Activated naive CD4-positive, alpha-beta T cell treated with anti-CD3 and anti-CD28 coated beads for 36 hours (primary cell): ENCODE measurements around the gene ONECUT3. TPM values are rescaled to one million over a fixed set of nuclear protein-coding genes. Genes with fewer than 3 reads are reported as not detected.

Experiments used
- CTCF ChIA-PET: fragments of 350-600 bp; sonication (Branson Sonifier 250); formaldehyde crosslinking; loops from one replicate; lab custom pipeline; 2021; ENCODE audit warnings: antibody characterized with exemption; lab: Charles Lee
- DNase-seq: peaks from one replicate; pipeline ENCODE4 v3.0.0-alpha.2; 2020
- H3K27ac Mint-ChIP-seq: one replicate; pipeline ENCODE4 v1.8.0; 2021; ENCODE audit warnings: mild to moderate bottlenecking, mixed read lengths
- H3K27me3 Mint-ChIP-seq: one replicate; pipeline ENCODE4 v1.8.0; 2021; ENCODE audit warnings: low read depth, mixed read lengths
- H3K36me3 Mint-ChIP-seq: one replicate; pipeline ENCODE4 v1.8.0; 2021; ENCODE audit warnings: low read depth, mixed read lengths
- H3K4me1 Mint-ChIP-seq: one replicate; pipeline ENCODE4 v1.8.0; 2021; ENCODE audit warnings: low read depth, mixed read lengths
- H3K4me3 Mint-ChIP-seq: one replicate; pipeline ENCODE4 v1.8.0; 2021; ENCODE audit warnings: mild to moderate bottlenecking, moderate library complexity, mixed read lengths
- H3K9me3 Mint-ChIP-seq: one replicate; pipeline ENCODE4 v1.8.0; 2021; ENCODE audit warnings: mixed read lengths
- intact Hi-C: fragments of 100-400 bp; cut with micrococcal nuclease; formaldehyde crosslinking; loops from one replicate; pipeline ENCODE4 v1.15.1; 2023
- total RNA-seq, 2 experiments: library from RNA; stranded (reverse); gene quantifications; one replicate each; pipeline ENCODE4 v1.2.3, GENCODE V29; 2021

The ONECUT3 gene
- total RNA-seq, 2 experiments from 2014 or later = not detected

DNA sequence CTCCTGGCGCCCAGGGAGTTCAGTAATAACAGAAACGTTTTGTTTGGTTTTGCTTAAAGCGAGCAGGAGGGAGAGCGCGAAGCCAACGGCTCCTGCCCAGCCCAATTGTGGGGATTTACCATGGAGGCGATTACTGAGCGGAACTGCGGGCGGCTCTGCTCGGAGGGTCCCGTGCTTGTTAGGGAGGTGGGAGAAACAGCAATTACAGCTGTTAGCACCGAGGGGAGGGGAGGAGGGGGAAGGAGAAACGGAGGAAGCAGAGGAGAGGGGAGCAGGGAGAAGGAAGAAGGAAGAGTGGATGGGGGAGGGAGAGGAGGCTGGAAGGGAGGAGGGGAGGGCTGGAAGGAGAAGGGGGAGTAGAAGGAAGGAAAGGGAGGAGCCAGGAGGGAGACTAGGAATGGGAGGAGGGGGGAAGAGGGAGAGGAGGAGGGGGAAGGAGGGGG is 7.7 kb upstream of the ONECUT3 start:
- CTCF ChIA-PET = interaction anchor here (0.6 kb wide), 1 partner anchor 24 kb away, joined by 5 read pairs; no protein-coding TSS in a partner anchor
- no peak for DNase-seq
- Mint-ChIP-seq H3K36me3 (no peaks in the 10 kb centered on the region), H3K9me3 (no peaks in the 10 kb centered on the region), H3K4me3 (no peak overlapping the region), H3K4me1 (peaks cover 13% of the 10 kb centered on the region), H3K27ac (no peak overlapping the region), H3K27me3 (peaks cover 35% of the 10 kb centered on the region)
- intact Hi-C loops = no loop called here

DNA sequence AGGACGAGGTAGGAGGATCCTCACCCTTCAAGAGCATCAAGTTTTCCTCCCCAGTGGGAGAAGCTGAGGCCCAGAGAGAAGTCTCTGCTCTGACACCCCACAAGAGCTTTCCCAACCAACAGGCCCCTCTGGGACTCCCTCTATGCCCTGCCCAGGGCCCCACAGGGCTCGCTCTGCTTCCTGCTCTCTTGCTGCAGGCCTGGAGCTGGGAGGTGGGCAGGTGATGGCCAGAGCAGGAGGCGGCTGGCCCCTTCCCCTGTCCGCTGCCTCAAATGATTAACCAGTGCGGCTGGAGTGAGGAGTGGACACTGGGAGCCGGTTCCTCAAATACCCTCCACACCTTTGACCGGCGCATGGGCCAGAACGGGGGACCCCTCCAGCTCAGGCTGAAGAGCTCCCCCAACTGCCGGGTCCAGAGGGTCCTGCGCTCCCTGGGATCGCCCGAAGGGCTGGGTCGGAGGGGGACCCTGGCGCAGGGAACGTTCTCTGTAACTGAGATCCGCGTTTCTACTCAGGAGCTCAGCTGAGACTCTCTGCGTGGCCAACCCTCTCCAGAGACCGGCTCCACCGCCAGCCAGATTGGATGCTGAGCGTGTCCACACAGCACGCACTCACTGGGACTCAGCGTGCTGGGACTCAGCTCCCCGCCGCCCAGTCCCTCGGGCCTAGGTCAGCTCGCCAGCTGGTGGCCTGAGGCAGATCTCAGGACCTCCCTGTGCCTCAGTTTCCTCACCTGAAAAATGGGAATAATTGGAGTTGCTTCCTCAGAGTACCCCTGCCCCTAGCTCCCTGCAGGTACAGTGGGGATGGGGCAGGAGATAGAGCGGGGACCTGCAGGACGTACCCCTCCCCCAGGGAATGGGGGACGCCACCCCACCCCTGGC is 6.7 kb upstream of the ONECUT3 start:
- Mint-ChIP-seq H3K27ac (no peak overlapping the region), H3K4me1 (peaks cover 13% of the 10 kb centered on the region), H3K36me3 (no peaks in the 10 kb centered on the region), H3K4me3 (no peak overlapping the region), H3K9me3 (no peaks in the 10 kb centered on the region), H3K27me3 (peaks cover 41% of the 10 kb centered on the region)
- intact Hi-C loops = no loop called here
- CTCF ChIA-PET = interaction anchor here (0.6 kb wide), 1 partner anchor 25 kb away, joined by 5 read pairs; no protein-coding TSS in a partner anchor
- DNase-seq = no peak

DNA sequence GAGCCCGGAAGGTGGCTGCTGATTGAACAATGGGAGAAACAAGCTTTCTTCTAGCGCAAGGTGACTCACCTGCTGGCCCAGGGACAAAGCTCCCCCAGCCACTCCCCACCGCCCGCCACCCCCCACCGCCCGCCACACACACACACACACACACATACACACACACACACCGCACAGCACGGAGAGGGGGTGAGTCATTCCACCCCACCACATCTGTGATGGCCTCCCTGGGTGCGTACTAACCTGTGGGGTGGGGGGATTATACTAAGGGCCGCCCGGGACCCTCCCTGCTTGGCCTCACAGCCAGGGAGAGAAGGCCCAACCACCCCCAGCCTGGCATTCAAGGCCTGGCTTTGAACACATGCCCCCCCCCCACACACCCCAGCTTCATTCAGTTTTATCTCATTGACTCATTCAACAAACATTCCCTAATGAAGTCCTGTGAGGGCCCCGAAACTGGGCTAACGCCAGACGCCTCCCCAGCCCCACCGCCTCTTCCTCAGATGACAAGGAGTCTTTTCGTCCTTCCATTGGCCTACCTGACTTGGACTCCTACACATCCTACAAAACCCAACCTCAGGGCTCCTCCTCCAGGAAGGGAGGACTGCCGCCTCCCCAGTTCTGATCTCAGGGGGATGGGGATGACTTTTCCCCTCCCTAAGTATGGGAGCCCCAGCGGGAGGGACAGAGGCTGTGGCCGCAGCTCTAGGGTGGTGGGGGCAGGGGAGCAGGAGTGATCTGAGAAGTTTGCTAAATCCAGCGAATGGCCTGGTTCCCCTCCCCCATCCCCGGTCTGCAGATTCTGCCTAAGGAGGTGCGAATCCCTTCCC is 5.8 kb upstream of the ONECUT3 start:
- DNase-seq = peak; percentile 59
- no peaks in the 10 kb centered on the region for H3K36me3 Mint-ChIP-seq
- no peak overlapping the region for H3K27ac Mint-ChIP-seq
- intact Hi-C loops = no loop called here
- H3K27me3 Mint-ChIP-seq = peaks cover 43% of the 10 kb centered on the region
- H3K4me3 Mint-ChIP-seq = no peak overlapping the region
- CTCF ChIA-PET = interaction anchor here (0.6 kb wide), 1 partner anchor 68 kb away, joined by 3 read pairs; no protein-coding TSS in a partner anchor
- H3K9me3 Mint-ChIP-seq = no peaks in the 10 kb centered on the region
- peaks cover 13% of the 10 kb centered on the region for H3K4me1 Mint-ChIP-seq

DNA sequence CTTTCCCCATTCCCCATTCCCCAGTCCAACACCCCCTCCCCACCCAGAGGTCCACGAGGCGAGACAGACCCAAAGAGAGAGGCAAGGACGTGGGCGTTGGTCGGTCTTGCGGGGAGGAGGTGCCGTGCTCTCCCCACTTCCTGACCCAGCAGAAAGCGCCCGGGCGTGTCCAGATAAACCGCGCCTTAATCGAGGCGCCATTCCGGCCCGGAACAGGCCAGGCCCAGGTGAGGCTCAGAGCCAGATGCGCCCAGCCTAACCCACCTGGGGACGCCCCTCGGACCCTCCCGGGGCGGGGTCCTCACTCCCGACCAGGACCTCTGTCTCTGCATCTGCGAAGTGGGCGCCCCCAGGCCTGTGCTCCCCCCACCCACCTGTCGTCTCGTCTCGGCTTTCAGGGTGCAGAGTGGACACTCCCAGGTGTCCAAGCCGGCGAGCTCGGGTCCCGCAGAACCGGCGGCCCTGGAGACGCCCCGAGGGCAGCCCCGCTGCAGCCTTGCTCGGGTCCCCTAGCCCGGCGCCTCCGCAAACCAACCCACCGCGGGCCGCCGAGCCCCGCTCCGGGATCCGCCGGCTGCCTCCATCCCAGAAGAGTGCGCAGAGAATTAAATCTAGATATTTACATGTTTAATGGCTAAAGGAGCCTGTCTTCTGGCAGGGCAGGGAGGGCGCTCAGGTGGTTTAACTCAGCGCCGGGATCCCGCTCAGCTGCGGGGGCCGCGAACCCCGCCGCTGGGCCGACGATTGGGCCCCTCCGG is 5.0 kb upstream of the ONECUT3 start:
- no peak for DNase-seq
- Mint-ChIP-seq H3K4me1 (peaks cover 16% of the 10 kb centered on the region), H3K4me3 (no peak overlapping the region), H3K9me3 (no peaks in the 10 kb centered on the region), H3K27me3 (peaks cover 43% of the 10 kb centered on the region), H3K36me3 (no peaks in the 10 kb centered on the region), H3K27ac (no peak overlapping the region)
- CTCF ChIA-PET = interaction anchor here (0.6 kb wide), 1 partner anchor 69 kb away, joined by 3 read pairs; no protein-coding TSS in a partner anchor
- intact Hi-C loops = no loop called here

DNA sequence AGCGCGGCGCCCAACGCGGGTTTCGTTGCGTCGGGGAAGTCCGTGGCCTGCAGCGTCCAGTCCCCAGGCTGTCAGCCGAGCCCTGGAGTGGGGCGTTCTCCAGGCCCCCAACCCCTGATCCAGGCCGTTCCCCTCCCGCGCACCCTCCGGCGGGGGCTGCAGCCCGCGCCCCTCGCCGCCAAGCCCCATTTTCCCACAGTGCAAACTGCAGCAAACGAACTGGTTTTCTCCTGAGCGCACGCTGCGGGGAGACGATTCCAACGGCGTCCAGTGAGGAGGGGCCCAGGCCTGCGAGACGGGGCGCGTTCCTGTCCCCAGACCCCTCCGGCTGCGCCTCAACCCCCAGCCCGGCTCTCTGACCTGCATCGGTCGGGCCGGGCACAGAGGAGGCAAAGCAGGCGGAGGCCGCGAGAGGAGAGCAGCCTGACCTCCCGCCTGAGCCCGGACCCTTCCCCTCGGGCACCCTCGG is 4.4 kb upstream of the ONECUT3 start:
- Mint-ChIP-seq H3K4me3 (no peak overlapping the region), H3K27me3 (peaks cover 43% of the 10 kb centered on the region), H3K36me3 (no peaks in the 10 kb centered on the region), H3K4me1 (peaks cover 16% of the 10 kb centered on the region), H3K27ac (no peak overlapping the region), H3K9me3 (no peaks in the 10 kb centered on the region)
- intact Hi-C loops = no loop called here
- no peak for DNase-seq
- CTCF ChIA-PET = no interaction called here

DNA sequence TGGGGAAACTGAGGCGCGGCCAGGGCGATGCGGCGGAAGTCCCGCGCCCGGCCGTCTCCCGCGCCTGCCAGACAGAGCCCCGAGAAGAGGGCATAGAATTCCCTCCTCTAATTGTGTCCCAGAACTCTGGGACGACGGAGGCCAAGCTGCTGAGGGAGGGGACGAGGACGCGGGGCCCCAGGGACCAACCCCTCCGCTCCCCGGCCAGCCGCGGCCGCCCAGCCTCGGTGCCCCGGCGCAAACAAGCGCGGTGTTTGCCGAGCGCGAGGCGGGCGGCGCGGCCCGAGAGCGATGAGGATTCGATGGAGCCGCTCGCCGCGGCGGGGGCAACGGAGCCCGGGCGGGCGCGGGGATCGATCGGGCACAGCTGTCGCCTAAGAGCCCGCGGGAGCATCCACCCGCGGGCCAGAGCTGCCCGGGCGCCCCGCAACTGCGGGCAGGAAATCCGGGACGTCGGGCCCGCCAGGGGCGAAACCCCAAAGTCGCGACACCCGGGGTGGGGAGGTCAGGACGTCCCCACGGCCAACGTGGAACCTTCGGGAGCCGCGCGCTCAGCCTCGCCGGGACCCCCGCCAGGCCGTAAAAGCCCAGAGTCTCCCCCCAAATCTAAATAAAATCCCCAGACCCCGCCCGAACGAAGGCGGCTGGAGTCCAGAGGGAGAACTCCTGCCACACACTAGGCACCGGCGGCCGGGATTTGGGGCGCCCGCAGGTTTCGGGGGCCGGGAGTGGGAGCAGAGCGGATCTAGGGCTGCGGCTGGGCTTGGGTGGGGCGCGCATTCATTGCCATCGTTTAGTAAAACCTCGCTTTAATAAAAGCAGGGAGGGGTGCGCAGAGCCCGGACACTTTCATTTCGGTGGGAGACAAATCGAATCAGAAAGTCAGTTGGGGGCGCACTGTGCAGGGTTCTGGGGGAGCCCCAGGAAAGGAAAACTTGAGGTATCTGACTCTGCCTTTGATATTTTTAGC is 3.6 kb upstream of the ONECUT3 start:
- Mint-ChIP-seq H3K4me1 (peaks cover 18% of the 10 kb centered on the region), H3K36me3 (no peaks in the 10 kb centered on the region), H3K4me3 (no peak overlapping the region), H3K9me3 (no peaks in the 10 kb centered on the region), H3K27me3 (peaks cover 45% of the 10 kb centered on the region), H3K27ac (no peak overlapping the region)
- intact Hi-C loops = no loop called here
- no peak for DNase-seq
- CTCF ChIA-PET = interaction anchor here (1.1 kb wide), 1 partner anchor 17 kb away, joined by 3 read pairs; no protein-coding TSS in a partner anchor

DNA sequence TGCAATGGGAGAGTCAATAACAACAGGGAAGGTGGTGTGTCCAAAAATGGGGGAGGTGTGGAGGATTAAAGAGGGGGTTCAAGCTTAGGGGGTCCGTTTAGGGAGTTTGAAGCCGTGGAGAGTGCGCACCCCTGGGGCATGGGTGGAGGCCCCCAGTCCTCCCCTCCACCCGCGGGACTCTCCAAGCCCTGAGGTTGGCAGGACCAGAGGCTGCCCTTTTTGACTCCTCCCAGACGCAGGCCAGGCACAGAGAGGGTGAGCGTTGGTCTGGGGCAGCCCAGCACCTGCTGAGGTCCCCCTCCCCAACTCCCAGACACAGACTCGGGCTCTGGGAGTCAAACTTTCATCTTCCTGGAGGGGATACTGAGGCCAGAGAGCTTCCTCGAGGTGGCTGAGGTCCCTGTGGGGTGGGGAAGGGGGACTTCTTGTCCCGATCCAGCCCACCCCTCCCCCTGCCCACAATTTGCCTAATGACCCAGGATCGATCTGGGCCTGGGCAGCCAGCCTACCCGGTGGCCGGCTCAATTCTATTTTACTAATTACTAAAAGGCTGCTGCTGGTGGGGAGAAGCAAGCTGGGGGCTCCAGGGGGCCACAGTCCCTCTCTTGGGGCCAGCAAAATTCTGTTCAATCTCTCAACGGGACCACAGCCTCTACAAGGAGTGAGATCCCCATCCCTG is 2.8 kb upstream of the ONECUT3 start:
- Mint-ChIP-seq H3K4me3 (no peak overlapping the region), H3K36me3 (no peaks in the 10 kb centered on the region), H3K9me3 (no peaks in the 10 kb centered on the region), H3K27me3 (peaks cover 48% of the 10 kb centered on the region), H3K4me1 (peaks cover 19% of the 10 kb centered on the region), H3K27ac (no peak overlapping the region)
- DNase-seq = no peak
- CTCF ChIA-PET = interaction anchor here (0.9 to 1.2 kb wide), 3 partner anchors 14 to 78 kb away, joined by 3 read pairs; no protein-coding TSS in a partner anchor
- intact Hi-C loops = no loop called here

DNA sequence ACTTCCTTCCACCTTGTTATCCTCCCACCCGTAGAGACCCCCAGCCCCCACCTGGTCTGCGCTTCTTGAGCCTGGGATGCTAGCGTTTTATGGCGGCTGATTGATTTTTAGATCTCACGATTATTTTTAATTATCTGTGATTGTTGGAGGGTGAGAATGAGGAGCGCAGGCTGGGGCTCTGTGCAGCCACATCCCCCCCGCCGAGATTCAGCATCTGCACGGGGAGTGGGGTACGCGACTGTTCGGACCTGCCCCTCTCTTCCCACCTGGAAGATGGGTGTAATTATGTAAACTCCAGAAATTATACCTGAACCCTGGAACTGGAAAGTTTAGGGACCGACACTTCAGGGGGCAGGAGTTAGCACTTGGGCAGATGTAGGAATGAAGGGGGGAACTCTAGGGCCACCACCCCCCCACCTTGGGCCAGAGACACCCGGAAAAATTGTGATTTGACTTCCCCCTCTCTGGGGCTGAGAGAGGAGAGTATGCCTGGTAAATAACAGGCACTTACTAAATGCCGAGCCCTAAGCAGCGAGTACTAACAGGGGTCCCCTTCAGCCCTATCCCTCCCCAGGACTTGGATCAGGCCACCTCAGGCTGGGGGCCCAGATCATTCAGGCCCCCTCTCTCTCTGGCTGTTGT is 1.8 kb upstream of the ONECUT3 start:
- intact Hi-C loops = no loop called here
- no peaks in the 10 kb centered on the region for H3K36me3 Mint-ChIP-seq
- H3K9me3 Mint-ChIP-seq = no peaks in the 10 kb centered on the region
- H3K4me3 Mint-ChIP-seq = no peak overlapping the region
- DNase-seq = no peak
- H3K4me1 Mint-ChIP-seq = peaks cover 20% of the 10 kb centered on the region
- no peak overlapping the region for H3K27ac Mint-ChIP-seq
- peaks cover 53% of the 10 kb centered on the region for H3K27me3 Mint-ChIP-seq
- CTCF ChIA-PET = interaction anchor here (1.1 to 1.2 kb wide), 2 partner anchors 13 to 15 kb away, joined by 3 read pairs; no protein-coding TSS in a partner anchor

DNA sequence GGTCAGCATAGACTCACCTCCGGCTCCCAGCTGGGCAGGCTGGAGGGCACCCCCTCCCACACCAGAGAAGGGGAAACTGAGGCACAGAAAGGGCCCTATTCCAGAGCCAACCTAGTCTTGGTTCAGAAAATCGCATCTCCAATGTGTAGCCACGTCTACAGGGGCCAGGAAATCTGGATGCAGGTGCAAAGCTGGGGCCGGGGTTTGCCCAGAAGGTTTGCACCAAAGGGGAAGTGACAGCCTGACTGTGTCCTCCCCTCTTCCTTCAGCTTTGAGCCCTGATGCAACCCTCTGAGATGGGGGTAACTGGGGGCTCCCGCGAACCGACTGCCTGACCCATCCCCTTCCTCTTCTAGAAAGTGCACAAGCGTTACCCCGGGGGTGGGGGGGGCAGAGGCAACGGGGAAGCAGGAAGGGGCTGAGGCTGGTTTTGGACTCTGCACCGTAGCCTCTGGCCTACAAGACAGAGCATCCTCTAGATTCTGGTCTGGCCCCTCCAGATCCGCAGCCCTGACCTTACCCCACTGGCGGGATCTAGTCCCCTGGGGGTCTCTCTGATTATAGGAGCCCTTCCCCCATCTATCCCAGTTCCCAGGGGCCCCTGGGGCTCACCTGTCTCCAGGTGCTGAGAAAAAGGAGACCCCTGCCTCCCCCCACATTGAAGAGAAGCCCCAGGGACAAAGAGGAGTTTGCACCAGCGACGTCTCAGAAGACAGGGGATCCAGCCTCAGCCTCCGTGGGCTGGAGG is 1.1 kb upstream of the ONECUT3 start:
- intact Hi-C loops = no loop called here
- Mint-ChIP-seq H3K9me3 (no peaks in the 10 kb centered on the region), H3K4me3 (no peak overlapping the region), H3K27ac (no peak overlapping the region), H3K4me1 (peaks cover 24% of the 10 kb centered on the region), H3K36me3 (no peaks in the 10 kb centered on the region), H3K27me3 (peaks cover 53% of the 10 kb centered on the region)
- CTCF ChIA-PET = interaction anchor here (0.6 to 1.2 kb wide), 2 partner anchors 12 to 15 kb away, joined by 3 to 4 read pairs; no protein-coding TSS in a partner anchor
- no peak for DNase-seq
